NT2/D1 (cell line): ENCODE results near the gene WIZ.

Experiments used
- DNase-seq: peaks from one replicate; pipeline ENCODE4 v3.0.0-alpha.2; 2011; ENCODE audit warnings: low read depth, low spot score
- H3K27me3 ChIP-seq: 2 replicates; pipeline ENCODE4 v1.6.0; 2011; ENCODE audit warnings: mild to moderate bottlenecking; ENCODE audit not compliant: insufficient read length, insufficient read depth
- H3K36me3 ChIP-seq: 2 replicates; pipeline ENCODE4 v1.6.1; 2011; ENCODE audit warnings: mild to moderate bottlenecking, low read length, mixed read lengths; ENCODE audit not compliant: insufficient read depth, insufficient read length
- H3K4me1 ChIP-seq: 2 replicates; pipeline ENCODE4 v1.5.1; 2011; ENCODE audit not compliant: insufficient read depth, insufficient read length
- H3K4me3 ChIP-seq: 2 replicates; pipeline ENCODE4 v1.5.1; 2011; ENCODE audit warnings: low read depth; ENCODE audit not compliant: insufficient read length
- H3K9ac ChIP-seq: 2 replicates; pipeline ENCODE4 v1.6.0; 2011; ENCODE audit warnings: low read depth; ENCODE audit not compliant: insufficient read length
- H3K9me3 ChIP-seq: 2 replicates; pipeline ENCODE4 v1.5.1; 2011; ENCODE audit warnings: mild to moderate bottlenecking, low read length; ENCODE audit not compliant: insufficient read depth
- SUZ12 ChIP-seq: IDR thresholded peaks from 2 replicates; pipeline ENCODE4 v1.6.1; 2011; ENCODE audit not compliant: insufficient read length, insufficient read depth; ENCODE audit errors: extremely low read depth
- YY1 ChIP-seq: IDR thresholded peaks from 2 replicates; pipeline ENCODE4 v1.6.1; 2011; ENCODE audit not compliant: insufficient read length, insufficient read depth
- ZNF274 ChIP-seq: IDR thresholded peaks from 2 replicates; pipeline ENCODE4 v1.6.1; 2011; ENCODE audit warnings: mild to moderate bottlenecking, low read depth, low read length

WIZ gene

GRCh38 chr19:15436012-15436825 lies 13.5 kb downstream of the WIZ start:
- Histone ChIP-seq H3K4me3 (no peak overlapping the region), H3K9me3 (no peaks in the 10 kb centered on the region), H3K9ac (peak overlapping the region; percentile 64), H3K36me3 (peaks cover 4% of the 10 kb centered on the region), H3K27me3 (no peaks in the 10 kb centered on the region), H3K4me1 (peaks cover 32% of the 10 kb centered on the region)
- TF ChIP-seq SUZ12, result no peak
- TF ChIP-seq ZNF274, result no peak
- no peak for TF ChIP-seq YY1
- no peak for DNase-seq

- peak overlapping the region; percentile 89 for H3K4me3 ChIP-seq
- H3K36me3 ChIP-seq, result peaks cover 30% of the 10 kb centered on the region
- no peaks in the 10 kb centered on the region for H3K9me3 ChIP-seq
- no peaks in the 10 kb centered on the region for H3K27me3 ChIP-seq
- peak overlapping the region; percentile 86 for H3K9ac ChIP-seq
- TF ChIP-seq SUZ12 (no peak), YY1 (no peak), ZNF274 (no peak)
- DNase-seq, result no peak
- H3K4me1 ChIP-seq, result peaks cover 31% of the 10 kb centered on the region
These were observed 16.2 kb downstream of the WIZ start for GRCh38 chr19:15433519-15434069.

GRCh38 chr19:15432629-15433518 lies 16.9 kb downstream of the WIZ start:
- H3K9ac ChIP-seq, result peak overlapping the region; percentile 86
- no peaks in the 10 kb centered on the region for H3K9me3 ChIP-seq
- no peak for TF ChIP-seq ZNF274
- peak; percentile 83 for TF ChIP-seq YY1
- no peak for TF ChIP-seq SUZ12
- peak; percentile 79 for DNase-seq
- peaks cover 38% of the 10 kb centered on the region for H3K36me3 ChIP-seq
- H3K4me3 ChIP-seq, result peak overlapping the region; percentile 89
- no peaks in the 10 kb centered on the region for H3K27me3 ChIP-seq
- peaks cover 29% of the 10 kb centered on the region for H3K4me1 ChIP-seq

- Histone ChIP-seq H3K36me3 (peaks cover 46% of the 10 kb centered on the region), H3K4me1 (peaks cover 28% of the 10 kb centered on the region), H3K27me3 (no peaks in the 10 kb centered on the region), H3K9ac (peak overlapping the region; percentile 93), H3K9me3 (no peaks in the 10 kb centered on the region), H3K4me3 (peak overlapping the region; percentile 89)
- TF ChIP-seq SUZ12, result no peak
- TF ChIP-seq ZNF274, result no peak
- no peak for TF ChIP-seq YY1
- no peak for DNase-seq
These were observed 17.7 kb downstream of the WIZ start for GRCh38 chr19:15432018-15432494.

- Histone ChIP-seq H3K9me3 (no peaks in the 10 kb centered on the region), H3K36me3 (peaks cover 51% of the 10 kb centered on the region), H3K9ac (peak overlapping the region; percentile 93), H3K4me1 (peaks cover 25% of the 10 kb centered on the region), H3K27me3 (no peaks in the 10 kb centered on the region), H3K4me3 (peak overlapping the region; percentile 89)
- DNase-seq, result no peak
- no peak for TF ChIP-seq SUZ12
- no peak for TF ChIP-seq ZNF274
- TF ChIP-seq YY1, result no peak
These were observed 18.2 kb downstream of the WIZ start for GRCh38 chr19:15431396-15432017.

- Histone ChIP-seq H3K9me3 (no peaks in the 10 kb centered on the region), H3K27me3 (no peaks in the 10 kb centered on the region), H3K9ac (peak overlapping the region; percentile 51), H3K4me1 (peaks cover 19% of the 10 kb centered on the region), H3K36me3 (peaks cover 59% of the 10 kb centered on the region), H3K4me3 (no peak overlapping the region)
- TF ChIP-seq ZNF274, result no peak
- TF ChIP-seq SUZ12, result no peak
- no peak for TF ChIP-seq YY1
- DNase-seq, result no peak
These were observed 19.1 kb downstream of the WIZ start for GRCh38 chr19:15430526-15431120.
